Measurements from ENCODE around the gene TRAK1.

DNA sequence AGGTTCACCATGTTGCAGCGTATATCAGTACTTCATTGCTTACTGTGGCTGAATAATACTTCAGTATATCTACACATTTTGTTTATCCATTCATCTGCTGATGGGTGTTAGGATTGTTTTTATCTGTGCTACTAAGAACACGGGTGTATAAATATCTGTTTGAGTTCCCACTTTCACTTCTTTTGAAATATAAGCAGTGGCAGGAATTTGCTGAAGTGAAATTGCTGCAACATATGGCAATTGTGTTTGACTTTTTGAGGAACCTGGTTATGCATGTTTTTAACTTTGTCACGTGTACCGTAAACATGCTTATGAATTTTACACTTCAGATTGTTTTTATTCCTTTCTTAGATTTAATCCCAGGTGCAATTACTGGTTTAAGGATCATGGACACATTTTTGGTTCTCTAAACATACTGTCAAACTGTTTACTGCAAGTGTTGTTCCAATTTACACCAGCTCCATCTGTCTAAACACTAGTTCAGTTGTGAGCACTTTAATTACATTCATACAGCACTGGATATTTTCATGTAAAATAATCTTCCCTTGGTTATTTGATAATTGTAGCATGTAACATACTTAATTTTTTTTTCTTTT lies 23.1 kb downstream of the TRAK1 start:
- TF ChIP-seq POLR2AphosphoS5 (IDR thresholded peaks at IDR 0.05): no peak
- TF ChIP-seq, protein P1, sequence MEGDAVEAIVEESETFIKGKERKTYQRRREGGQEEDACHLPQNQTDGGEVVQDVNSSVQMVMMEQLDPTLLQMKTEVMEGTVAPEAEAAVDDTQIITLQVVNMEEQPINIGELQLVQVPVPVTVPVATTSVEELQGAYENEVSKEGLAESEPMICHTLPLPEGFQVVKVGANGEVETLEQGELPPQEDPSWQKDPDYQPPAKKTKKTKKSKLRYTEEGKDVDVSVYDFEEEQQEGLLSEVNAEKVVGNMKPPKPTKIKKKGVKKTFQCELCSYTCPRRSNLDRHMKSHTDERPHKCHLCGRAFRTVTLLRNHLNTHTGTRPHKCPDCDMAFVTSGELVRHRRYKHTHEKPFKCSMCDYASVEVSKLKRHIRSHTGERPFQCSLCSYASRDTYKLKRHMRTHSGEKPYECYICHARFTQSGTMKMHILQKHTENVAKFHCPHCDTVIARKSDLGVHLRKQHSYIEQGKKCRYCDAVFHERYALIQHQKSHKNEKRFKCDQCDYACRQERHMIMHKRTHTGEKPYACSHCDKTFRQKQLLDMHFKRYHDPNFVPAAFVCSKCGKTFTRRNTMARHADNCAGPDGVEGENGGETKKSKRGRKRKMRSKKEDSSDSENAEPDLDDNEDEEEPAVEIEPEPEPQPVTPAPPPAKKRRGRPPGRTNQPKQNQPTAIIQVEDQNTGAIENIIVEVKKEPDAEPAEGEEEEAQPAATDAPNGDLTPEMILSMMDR (IDR thresholded peaks at IDR 0.05): no peak
